DOHH2 (cell line): ENCODE results near the gene VSTM2L.
A peak's percentile ranks its signal among the peaks of the same experiment; 100 is the strongest.

ENCODE experiments used
- EZH2phosphoT487 ChIP-seq: fragments of 200-600 bp; sonication (generic); IDR thresholded peaks from 2 replicates; pipeline ENCODE4 v1.6.1; 2017; ENCODE audit warnings: borderline replicate concordance, mild to moderate bottlenecking, antibody characterized with exemption, low read length, moderate library complexity, mixed read lengths
- TF ChIP-seq, protein P1 (sequence below): fragments of 200-600 bp; sonication (generic); IDR thresholded peaks from one replicate; pipeline ENCODE4 v1.5.1; 2014; ENCODE audit warnings: antibody characterized with exemption, mild to moderate bottlenecking, low read depth, low read length; ENCODE audit not compliant: poor library complexity, severe bottlenecking

DNA sequence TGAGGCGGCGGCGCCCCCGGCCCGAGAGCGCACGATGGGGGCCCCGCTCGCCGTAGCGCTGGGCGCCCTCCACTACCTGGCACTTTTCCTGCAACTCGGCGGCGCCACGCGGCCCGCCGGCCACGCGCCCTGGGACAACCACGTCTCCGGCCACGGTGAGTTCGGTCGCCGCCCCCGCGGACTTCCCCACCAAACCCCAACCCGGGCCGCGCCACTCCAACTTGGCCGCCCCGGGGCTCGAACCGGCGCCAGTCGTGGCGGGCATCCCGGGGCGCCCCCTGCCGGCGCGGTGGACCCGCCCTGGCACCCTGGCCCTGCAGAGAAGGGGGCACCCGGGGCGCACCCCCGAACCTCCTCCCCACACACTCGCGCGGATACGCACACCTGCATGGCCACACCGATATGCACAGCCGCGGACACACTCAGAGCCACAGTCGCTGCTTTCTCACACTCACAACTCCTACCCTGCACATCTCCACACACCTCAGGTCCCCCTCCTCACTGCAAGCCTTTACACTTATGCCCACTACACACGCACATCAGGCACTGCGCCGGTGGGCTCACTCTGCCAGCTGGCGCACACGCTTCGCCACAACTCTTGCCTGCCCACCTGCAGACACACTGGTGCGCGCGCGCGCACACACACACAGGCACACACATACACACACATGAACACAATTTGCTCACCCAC lies 535 bp downstream of the VSTM2L start:
- TF ChIP-seq, protein P1, sequence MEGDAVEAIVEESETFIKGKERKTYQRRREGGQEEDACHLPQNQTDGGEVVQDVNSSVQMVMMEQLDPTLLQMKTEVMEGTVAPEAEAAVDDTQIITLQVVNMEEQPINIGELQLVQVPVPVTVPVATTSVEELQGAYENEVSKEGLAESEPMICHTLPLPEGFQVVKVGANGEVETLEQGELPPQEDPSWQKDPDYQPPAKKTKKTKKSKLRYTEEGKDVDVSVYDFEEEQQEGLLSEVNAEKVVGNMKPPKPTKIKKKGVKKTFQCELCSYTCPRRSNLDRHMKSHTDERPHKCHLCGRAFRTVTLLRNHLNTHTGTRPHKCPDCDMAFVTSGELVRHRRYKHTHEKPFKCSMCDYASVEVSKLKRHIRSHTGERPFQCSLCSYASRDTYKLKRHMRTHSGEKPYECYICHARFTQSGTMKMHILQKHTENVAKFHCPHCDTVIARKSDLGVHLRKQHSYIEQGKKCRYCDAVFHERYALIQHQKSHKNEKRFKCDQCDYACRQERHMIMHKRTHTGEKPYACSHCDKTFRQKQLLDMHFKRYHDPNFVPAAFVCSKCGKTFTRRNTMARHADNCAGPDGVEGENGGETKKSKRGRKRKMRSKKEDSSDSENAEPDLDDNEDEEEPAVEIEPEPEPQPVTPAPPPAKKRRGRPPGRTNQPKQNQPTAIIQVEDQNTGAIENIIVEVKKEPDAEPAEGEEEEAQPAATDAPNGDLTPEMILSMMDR: peak; percentile 50
- TF ChIP-seq EZH2phosphoT487: no peak
